Mesendoderm (in vitro differentiated cells): ENCODE results near the gene ATP6V1G3.

Source experiments
- DNase-seq: peaks from one replicate; pipeline ENCODE4 v3.0.0; 2013
- H2AK5ac ChIP-seq: 2 replicates; pipeline ENCODE4 v1.6.1; 2013; ENCODE audit warnings: low read length, inconsistent platforms
- H2BK120ac ChIP-seq: 2 replicates; pipeline ENCODE4 v1.6.1; 2013; ENCODE audit warnings: low read depth, mild to moderate bottlenecking, low read length, moderate library complexity, mixed read lengths
- H2BK15ac ChIP-seq: replicated peaks from 2 replicates; pipeline ENCODE4 v1.6.1; 2013; ENCODE audit warnings: low read depth, mild to moderate bottlenecking, moderate library complexity
- H2BK5ac ChIP-seq: 2 replicates; pipeline ENCODE4 v1.6.1; 2013; ENCODE audit warnings: low read length, inconsistent platforms
- H3K18ac ChIP-seq: 2 replicates; pipeline ENCODE4 v1.6.1; 2013; ENCODE audit warnings: mild to moderate bottlenecking, low read length, mixed read lengths
- H3K23ac ChIP-seq: one replicate; pipeline ENCODE4 v1.6.1; 2013; ENCODE audit warnings: low read length
- H3K27ac ChIP-seq: 2 replicates; pipeline ENCODE4 v1.5.1; 2013; ENCODE audit warnings: low read depth, mild to moderate bottlenecking, inconsistent platforms, low read length, moderate library complexity
- H3K27me3 ChIP-seq: 2 replicates; pipeline ENCODE4 v1.6.1; 2013; ENCODE audit warnings: low read length, control low read depth, mild to moderate bottlenecking, inconsistent platforms; ENCODE audit not compliant: insufficient read depth, poor library complexity
- H3K36me3 ChIP-seq: 2 replicates; pipeline ENCODE4 v1.6.1; 2013; ENCODE audit warnings: low read length, inconsistent platforms; ENCODE audit not compliant: control insufficient read depth, insufficient read depth
- H3K4ac ChIP-seq: one replicate; pipeline ENCODE4 v1.6.1; 2013; ENCODE audit warnings: low read depth, mild to moderate bottlenecking, low read length, moderate library complexity
- H3K4me1 ChIP-seq: 2 replicates; pipeline ENCODE4 v1.6.1; 2013; ENCODE audit warnings: low read depth, low read length, inconsistent platforms; ENCODE audit not compliant: control insufficient read depth
- H3K4me2 ChIP-seq: 2 replicates; pipeline ENCODE4 v1.6.1; 2013; ENCODE audit warnings: low read length
- H3K4me3 ChIP-seq: 2 replicates; pipeline ENCODE4 v1.5.1; 2013; ENCODE audit warnings: mild to moderate bottlenecking, low read length
- H3K56ac ChIP-seq: one replicate; pipeline ENCODE4 v1.6.1; 2013; ENCODE audit warnings: low read length
- H3K79me1 ChIP-seq: 2 replicates; pipeline ENCODE4 v1.6.1; 2013; ENCODE audit warnings: low read length, inconsistent platforms
- H3K79me2 ChIP-seq: 2 replicates; pipeline ENCODE4 v1.6.1; 2013; ENCODE audit warnings: mild to moderate bottlenecking, low read length; ENCODE audit not compliant: control insufficient read depth, insufficient read depth
- H3K9ac ChIP-seq: 2 replicates; pipeline ENCODE4 v1.6.1; 2013; ENCODE audit warnings: low read length, inconsistent platforms
- H4K5ac ChIP-seq: one replicate; pipeline ENCODE4 v1.6.1; 2013; ENCODE audit warnings: low read length
- H4K8ac ChIP-seq: one replicate; pipeline ENCODE4 v1.6.1; 2013; ENCODE audit warnings: low read depth, mild to moderate bottlenecking, control low read depth, low read length, moderate library complexity
- WGBS: extraction: QIAGEN DNeasy Blood & Tissue Kit; methylation state at CpG from one replicate; pipeline ENCODE4 v1.1.7; 2013; ENCODE audit warnings: low lambda C conversion rate, missing lambda C conversion rate; ENCODE audit not compliant: insufficient coverage; ENCODE audit errors: extremely low coverage; 5-methylcytosine and 5-hydroxymethylcytosine counted together

The ATP6V1G3 gene

DNA sequence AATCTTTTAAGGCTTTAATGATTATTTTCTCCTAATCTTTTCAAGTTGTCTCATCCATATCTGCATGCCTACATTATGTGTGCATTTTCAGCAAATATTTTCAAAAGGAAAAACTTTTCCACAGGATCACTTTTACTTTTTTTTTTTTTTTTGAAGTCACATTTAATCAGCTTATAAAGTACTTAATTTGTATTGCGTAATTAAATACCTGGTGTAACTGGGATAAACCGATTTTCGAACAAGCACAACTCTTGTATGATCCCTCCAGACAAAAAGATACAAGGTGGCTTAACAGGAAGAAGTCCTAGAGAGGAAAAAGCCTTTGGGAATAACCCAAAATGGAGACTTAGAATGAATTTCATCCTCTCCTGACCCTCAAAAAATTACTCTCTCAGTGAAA is 1.3 kb upstream of the ATP6V1G3 start:
- H2BK120ac ChIP-seq, result no peak overlapping the region
- no peak overlapping the region for H3K4me2 ChIP-seq
- no peaks in the 10 kb centered on the region for H3K27me3 ChIP-seq
- H3K4me3 ChIP-seq, result no peak overlapping the region
- no peak overlapping the region for H4K5ac ChIP-seq
- H2AK5ac ChIP-seq, result no peak overlapping the region
- no peak overlapping the region for H2BK15ac ChIP-seq
- H3K36me3 ChIP-seq, result no peaks in the 10 kb centered on the region
- no peaks in the 10 kb centered on the region for H3K79me1 ChIP-seq
- H3K18ac ChIP-seq, result no peak overlapping the region
- H3K9ac ChIP-seq, result no peak overlapping the region
- H3K4ac ChIP-seq, result no peak overlapping the region
- no peak overlapping the region for H2BK5ac ChIP-seq
- no peak overlapping the region for H4K8ac ChIP-seq
- no peak overlapping the region for H3K27ac ChIP-seq
- DNase-seq, result no peak
- WGBS, result no CpG with 5 or more reads among the region's 3 CpGs
- no peak overlapping the region for H3K23ac ChIP-seq
- H3K4me1 ChIP-seq, result no peaks in the 10 kb centered on the region
- no peaks in the 10 kb centered on the region for H3K79me2 ChIP-seq
- H3K56ac ChIP-seq, result no peak overlapping the region

DNA sequence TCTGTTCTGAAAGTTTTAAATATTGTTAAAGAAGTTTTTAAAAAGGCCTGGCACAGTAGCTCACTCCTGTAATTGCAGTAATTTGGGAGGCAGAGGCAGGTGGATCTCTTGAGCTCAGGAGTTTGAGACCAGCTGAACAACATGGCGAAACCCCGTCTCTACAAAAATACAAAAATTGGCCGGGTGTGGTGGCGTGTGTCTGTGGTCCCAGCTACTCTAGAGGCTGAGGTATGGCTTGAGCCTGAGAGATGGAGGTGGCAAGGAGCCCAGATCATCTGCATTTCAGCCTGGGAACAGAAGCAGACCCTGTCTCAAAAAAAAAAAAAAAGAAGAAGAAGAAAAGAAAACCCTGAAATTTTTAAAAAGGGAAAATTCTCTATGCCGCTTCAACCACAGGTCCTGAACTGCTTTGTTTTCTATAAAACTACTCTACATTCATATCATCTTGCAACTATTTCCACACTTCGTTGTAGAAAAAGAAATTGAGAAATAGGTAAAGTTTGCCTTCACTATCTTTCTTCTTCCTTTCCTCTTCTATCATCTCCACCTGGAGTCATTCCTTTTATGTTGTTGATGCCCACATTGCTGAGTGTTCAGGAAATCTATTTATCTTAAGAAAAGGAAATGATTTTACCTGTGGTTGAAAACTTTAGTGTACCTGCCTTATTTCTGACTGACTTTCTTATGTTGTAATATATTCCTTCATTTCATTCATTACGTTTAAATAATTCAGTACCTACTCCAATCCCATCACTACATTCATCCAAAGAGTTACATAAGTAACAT is 1.7 kb downstream of the ATP6V1G3 start:
- Histone ChIP-seq H2BK120ac (no peak overlapping the region), H3K4me1 (no peaks in the 10 kb centered on the region), H4K5ac (no peak overlapping the region), H3K27ac (no peak overlapping the region), H2BK5ac (no peak overlapping the region), H3K4me3 (no peak overlapping the region), H2BK15ac (no peak overlapping the region), H4K8ac (no peak overlapping the region), H3K9ac (no peak overlapping the region), H3K4ac (no peak overlapping the region), H3K27me3 (no peaks in the 10 kb centered on the region), H3K18ac (no peak overlapping the region), H3K79me2 (no peaks in the 10 kb centered on the region), H3K36me3 (no peaks in the 10 kb centered on the region), H2AK5ac (no peak overlapping the region), H3K4me2 (no peak overlapping the region), H3K23ac (no peak overlapping the region), H3K79me1 (no peaks in the 10 kb centered on the region), H3K56ac (no peak overlapping the region)
- WGBS, result 100% methylated on average over 1 of the region's 7 CpGs
- no peak for DNase-seq

- no peak for DNase-seq
- Histone ChIP-seq H3K56ac (no peak overlapping the region), H2AK5ac (no peak overlapping the region), H3K79me2 (no peaks in the 10 kb centered on the region), H2BK5ac (no peak overlapping the region), H3K36me3 (no peaks in the 10 kb centered on the region), H4K5ac (no peak overlapping the region), H3K4me3 (no peak overlapping the region), H3K27ac (no peak overlapping the region), H3K4me2 (no peak overlapping the region), H3K4me1 (no peaks in the 10 kb centered on the region), H3K18ac (no peak overlapping the region), H3K27me3 (no peaks in the 10 kb centered on the region), H2BK120ac (no peak overlapping the region), H3K79me1 (no peaks in the 10 kb centered on the region), H3K9ac (no peak overlapping the region), H3K4ac (no peak overlapping the region), H3K23ac (no peak overlapping the region), H2BK15ac (no peak overlapping the region), H4K8ac (no peak overlapping the region)
Measured at GRCh38 chr1:198535631-198536030, 4.8 kb downstream of the ATP6V1G3 start.

- Histone ChIP-seq H3K79me2 (no peaks in the 10 kb centered on the region), H2AK5ac (no peak overlapping the region), H3K18ac (no peak overlapping the region), H4K8ac (no peak overlapping the region), H3K4me1 (no peaks in the 10 kb centered on the region), H3K27ac (no peak overlapping the region), H3K36me3 (no peaks in the 10 kb centered on the region), H3K4ac (no peak overlapping the region), H2BK5ac (no peak overlapping the region), H3K23ac (no peak overlapping the region), H2BK15ac (no peak overlapping the region), H3K27me3 (no peaks in the 10 kb centered on the region), H3K9ac (no peak overlapping the region), H3K4me3 (no peak overlapping the region), H3K56ac (no peak overlapping the region), H4K5ac (no peak overlapping the region), H3K4me2 (no peak overlapping the region), H3K79me1 (no peaks in the 10 kb centered on the region), H2BK120ac (no peak overlapping the region)
- no CpG with 5 or more reads among the region's 1 CpG for WGBS
- DNase-seq, result no peak
Measured at GRCh38 chr1:198534548-198535418, 5.7 kb downstream of the ATP6V1G3 start.

DNA sequence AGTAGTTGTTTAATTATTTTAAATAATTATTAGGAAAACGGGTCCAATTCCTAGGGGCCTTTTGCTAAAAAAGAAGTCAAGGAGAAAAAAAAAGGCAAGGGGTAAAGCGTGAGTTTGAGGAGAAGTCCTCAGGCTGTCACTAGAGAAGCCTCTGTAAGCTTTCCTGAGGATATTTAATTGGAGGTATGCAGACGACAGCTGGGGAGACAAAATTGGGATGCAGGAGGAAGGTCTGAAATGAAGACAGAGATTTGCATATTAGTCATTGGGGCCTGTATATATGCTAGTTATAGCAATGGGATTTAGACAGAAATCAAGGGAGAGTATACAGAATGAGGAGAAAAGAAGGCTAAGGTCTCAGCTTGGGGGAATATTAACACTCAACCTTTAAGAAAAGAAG is 8.6 kb downstream of the ATP6V1G3 start:
- Histone ChIP-seq H3K4me1 (no peaks in the 10 kb centered on the region), H3K27ac (no peak overlapping the region), H4K8ac (no peak overlapping the region), H3K36me3 (no peaks in the 10 kb centered on the region), H4K5ac (no peak overlapping the region), H2AK5ac (no peak overlapping the region), H2BK120ac (no peak overlapping the region), H3K79me1 (no peaks in the 10 kb centered on the region), H3K4me3 (no peak overlapping the region), H3K4me2 (no peak overlapping the region), H2BK15ac (no peak overlapping the region), H3K27me3 (no peaks in the 10 kb centered on the region), H3K9ac (no peak overlapping the region), H2BK5ac (no peak overlapping the region), H3K56ac (no peak overlapping the region), H3K4ac (no peak overlapping the region), H3K18ac (no peak overlapping the region), H3K79me2 (no peaks in the 10 kb centered on the region), H3K23ac (no peak overlapping the region)
- no peak for DNase-seq
- 100% methylated on average over 1 of the region's 3 CpGs for WGBS
